ENCODE results near the gene NAA50. TPM values are rescaled to one million over a fixed set of nuclear protein-coding genes. Genes with fewer than 3 reads are reported as not detected.

NAA50 gene
- total and polyA plus RNA-seq, 10 of the 15 experiments (the other 5 are each of a cell fraction or from before 2014, with no cell fraction given) = 31.7 to 205 (median 110) TPM

DNA sequence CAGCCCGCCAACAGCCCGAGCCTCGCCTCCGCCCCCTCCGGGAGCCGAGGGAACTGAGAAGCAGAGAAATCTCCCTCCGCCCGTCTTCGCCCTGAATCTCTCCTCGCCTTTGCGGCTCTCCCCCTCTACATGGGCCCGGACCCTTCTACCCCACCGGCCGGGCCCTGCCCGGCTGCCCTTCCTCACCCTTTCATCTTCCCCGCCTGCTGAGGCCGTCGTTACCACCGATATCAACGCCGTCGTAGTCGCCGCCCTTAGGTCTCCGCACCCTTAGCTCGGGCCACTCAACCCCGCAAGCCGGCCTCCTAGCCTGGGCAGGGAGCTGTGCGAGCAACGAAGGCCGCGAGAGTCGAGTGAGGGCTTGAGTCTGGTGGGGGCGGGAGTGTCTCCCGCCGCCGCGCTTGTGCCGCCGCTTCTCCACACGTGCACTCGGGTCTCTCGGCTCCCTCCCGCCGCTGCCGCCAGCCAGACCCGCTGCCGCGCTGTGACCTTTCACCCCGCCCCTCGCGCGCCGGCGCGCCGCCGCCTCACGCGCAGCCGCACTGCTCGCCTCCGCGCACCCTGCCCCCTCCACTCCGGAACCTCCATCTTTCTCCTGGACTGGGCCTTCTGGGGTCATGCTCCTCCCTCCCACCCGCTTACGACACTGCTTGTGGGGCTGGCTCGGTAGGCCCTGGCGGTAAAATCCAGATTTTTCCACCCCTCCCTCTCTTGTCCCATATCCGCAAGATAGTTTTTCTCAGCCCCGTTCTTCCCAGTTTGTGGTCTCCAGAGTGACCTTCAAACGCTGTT, at the start of gene NAA50 (continued):
- TF ChIP-seq, protein P1, sequence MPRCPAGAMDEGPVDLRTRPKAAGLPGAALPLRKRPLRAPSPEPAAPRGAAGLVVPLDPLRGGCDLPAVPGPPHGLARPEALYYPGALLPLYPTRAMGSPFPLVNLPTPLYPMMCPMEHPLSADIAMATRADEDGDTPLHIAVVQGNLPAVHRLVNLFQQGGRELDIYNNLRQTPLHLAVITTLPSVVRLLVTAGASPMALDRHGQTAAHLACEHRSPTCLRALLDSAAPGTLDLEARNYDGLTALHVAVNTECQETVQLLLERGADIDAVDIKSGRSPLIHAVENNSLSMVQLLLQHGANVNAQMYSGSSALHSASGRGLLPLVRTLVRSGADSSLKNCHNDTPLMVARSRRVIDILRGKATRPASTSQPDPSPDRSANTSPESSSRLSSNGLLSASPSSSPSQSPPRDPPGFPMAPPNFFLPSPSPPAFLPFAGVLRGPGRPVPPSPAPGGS (IDR thresholded peaks at IDR 0.05; ENCODE audit: borderline replicate concordance, insufficient read depth, low read depth, low read length, poor library complexity, severe bottlenecking) = no peak
- TF ChIP-seq, protein P2, sequence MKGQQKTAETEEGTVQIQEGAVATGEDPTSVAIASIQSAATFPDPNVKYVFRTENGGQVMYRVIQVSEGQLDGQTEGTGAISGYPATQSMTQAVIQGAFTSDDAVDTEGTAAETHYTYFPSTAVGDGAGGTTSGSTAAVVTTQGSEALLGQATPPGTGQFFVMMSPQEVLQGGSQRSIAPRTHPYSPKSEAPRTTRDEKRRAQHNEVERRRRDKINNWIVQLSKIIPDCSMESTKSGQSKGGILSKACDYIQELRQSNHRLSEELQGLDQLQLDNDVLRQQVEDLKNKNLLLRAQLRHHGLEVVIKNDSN (IDR thresholded peaks at IDR 0.05; ENCODE audit: borderline replicate concordance, extremely low read length, insufficient read depth, low read depth, low read length) = no peak
- no peak for TF ChIP-seq FOXM1 (IDR thresholded peaks at IDR 0.05; ENCODE audit: low read depth, low read length)
- no peak for TF ChIP-seq ZNF274 (IDR thresholded peaks at IDR 0.05; ENCODE audit: insufficient read depth, insufficient read length)
- TF ChIP-seq, protein P3, sequence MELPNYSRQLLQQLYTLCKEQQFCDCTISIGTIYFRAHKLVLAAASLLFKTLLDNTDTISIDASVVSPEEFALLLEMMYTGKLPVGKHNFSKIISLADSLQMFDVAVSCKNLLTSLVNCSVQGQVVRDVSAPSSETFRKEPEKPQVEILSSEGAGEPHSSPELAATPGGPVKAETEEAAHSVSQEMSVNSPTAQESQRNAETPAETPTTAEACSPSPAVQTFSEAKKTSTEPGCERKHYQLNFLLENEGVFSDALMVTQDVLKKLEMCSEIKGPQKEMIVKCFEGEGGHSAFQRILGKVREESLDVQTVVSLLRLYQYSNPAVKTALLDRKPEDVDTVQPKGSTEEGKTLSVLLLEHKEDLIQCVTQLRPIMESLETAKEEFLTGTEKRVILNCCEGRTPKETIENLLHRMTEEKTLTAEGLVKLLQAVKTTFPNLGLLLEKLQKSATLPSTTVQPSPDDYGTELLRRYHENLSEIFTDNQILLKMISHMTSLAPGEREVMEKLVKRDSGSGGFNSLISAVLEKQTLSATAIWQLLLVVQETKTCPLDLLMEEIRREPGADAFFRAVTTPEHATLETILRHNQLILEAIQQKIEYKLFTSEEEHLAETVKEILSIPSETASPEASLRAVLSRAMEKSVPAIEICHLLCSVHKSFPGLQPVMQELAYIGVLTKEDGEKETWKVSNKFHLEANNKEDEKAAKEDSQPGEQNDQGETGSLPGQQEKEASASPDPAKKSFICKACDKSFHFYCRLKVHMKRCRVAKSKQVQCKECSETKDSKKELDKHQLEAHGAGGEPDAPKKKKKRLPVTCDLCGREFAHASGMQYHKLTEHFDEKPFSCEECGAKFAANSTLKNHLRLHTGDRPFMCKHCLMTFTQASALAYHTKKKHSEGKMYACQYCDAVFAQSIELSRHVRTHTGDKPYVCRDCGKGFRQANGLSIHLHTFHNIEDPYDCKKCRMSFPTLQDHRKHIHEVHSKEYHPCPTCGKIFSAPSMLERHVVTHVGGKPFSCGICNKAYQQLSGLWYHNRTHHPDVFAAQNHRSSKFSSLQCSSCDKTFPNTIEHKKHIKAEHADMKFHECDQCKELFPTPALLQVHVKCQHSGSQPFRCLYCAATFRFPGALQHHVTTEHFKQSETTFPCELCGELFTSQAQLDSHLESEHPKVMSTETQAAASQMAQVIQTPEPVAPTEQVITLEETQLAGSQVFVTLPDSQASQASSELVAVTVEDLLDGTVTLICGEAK (IDR thresholded peaks at IDR 0.05; ENCODE audit: borderline replicate concordance) = no peak
- 0 out of 4 replicates have a peak, but pooled peaks have one; percentile 35 to 56 for TF ChIP-seq SRF (IDR thresholded peaks at IDR 0.05; ENCODE audit: low read depth in 2 of 2, low read length in 2 of 2)
- no peak; the same call in 1 of the 2 replicates for TF ChIP-seq RCOR1 (conservative IDR thresholded peaks at IDR 0.05; ENCODE audit: low read depth, low read length)
- no peak for TF ChIP-seq CHD4 (IDR thresholded peaks at IDR 0.05)
- TF ChIP-seq ZBED1 (IDR thresholded peaks at IDR 0.05; ENCODE audit: borderline replicate concordance) = no peak
- TF ChIP-seq, protein P4, sequence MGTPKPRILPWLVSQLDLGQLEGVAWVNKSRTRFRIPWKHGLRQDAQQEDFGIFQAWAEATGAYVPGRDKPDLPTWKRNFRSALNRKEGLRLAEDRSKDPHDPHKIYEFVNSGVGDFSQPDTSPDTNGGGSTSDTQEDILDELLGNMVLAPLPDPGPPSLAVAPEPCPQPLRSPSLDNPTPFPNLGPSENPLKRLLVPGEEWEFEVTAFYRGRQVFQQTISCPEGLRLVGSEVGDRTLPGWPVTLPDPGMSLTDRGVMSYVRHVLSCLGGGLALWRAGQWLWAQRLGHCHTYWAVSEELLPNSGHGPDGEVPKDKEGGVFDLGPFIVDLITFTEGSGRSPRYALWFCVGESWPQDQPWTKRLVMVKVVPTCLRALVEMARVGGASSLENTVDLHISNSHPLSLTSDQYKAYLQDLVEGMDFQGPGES (IDR thresholded peaks at IDR 0.05) = 0 out of 2 replicates have a peak, but pooled peaks have one; percentile 22
- TF ChIP-seq MYB (IDR thresholded peaks at IDR 0.05; ENCODE audit: borderline replicate concordance, low read depth, low read length) = no peak
- TF ChIP-seq ZNF217 (IDR thresholded peaks at IDR 0.05) = no peak
- TF ChIP-seq, protein P5, sequence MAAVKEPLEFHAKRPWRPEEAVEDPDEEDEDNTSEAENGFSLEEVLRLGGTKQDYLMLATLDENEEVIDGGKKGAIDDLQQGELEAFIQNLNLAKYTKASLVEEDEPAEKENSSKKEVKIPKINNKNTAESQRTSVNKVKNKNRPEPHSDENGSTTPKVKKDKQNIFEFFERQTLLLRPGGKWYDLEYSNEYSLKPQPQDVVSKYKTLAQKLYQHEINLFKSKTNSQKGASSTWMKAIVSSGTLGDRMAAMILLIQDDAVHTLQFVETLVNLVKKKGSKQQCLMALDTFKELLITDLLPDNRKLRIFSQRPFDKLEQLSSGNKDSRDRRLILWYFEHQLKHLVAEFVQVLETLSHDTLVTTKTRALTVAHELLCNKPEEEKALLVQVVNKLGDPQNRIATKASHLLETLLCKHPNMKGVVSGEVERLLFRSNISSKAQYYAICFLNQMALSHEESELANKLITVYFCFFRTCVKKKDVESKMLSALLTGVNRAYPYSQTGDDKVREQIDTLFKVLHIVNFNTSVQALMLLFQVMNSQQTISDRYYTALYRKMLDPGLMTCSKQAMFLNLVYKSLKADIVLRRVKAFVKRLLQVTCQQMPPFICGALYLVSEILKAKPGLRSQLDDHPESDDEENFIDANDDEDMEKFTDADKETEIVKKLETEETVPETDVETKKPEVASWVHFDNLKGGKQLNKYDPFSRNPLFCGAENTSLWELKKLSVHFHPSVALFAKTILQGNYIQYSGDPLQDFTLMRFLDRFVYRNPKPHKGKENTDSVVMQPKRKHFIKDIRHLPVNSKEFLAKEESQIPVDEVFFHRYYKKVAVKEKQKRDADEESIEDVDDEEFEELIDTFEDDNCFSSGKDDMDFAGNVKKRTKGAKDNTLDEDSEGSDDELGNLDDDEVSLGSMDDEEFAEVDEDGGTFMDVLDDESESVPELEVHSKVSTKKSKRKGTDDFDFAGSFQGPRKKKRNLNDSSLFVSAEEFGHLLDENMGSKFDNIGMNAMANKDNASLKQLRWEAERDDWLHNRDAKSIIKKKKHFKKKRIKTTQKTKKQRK (IDR thresholded peaks at IDR 0.05; ENCODE audit: low read depth, low read length) = no peak
- no peak for TF ChIP-seq CBX3 (IDR thresholded peaks at IDR 0.05; ENCODE audit: borderline replicate concordance, low read depth)
- peak; percentile 67; the same call in 1 of the 2 replicates for TF ChIP-seq TBL1XR1 (IDR thresholded peaks at IDR 0.05; ENCODE audit: low read depth, low read length)
- TF ChIP-seq STAT1 (conservative IDR thresholded peaks at IDR 0.05) = no peak
- no peak for TF ChIP-seq HDAC2 (IDR thresholded peaks at IDR 0.05)

All from GM12878 (cell line).